ENCODE data around the gene RIMOC1.

The RIMOC1 gene

GRCh38 chr5:41877408-41877807 lies 26.7 kb upstream of the RIMOC1 start:
- TF ChIP-seq EZH2phosphoT487 (IDR thresholded peaks at IDR 0.05; ENCODE audit: low read length) (no peak), EZH2 (optimal IDR thresholded peaks at IDR 0.05; ENCODE audit: low read depth, low read length) (no peak)
- TF ChIP-seq, protein P1, sequence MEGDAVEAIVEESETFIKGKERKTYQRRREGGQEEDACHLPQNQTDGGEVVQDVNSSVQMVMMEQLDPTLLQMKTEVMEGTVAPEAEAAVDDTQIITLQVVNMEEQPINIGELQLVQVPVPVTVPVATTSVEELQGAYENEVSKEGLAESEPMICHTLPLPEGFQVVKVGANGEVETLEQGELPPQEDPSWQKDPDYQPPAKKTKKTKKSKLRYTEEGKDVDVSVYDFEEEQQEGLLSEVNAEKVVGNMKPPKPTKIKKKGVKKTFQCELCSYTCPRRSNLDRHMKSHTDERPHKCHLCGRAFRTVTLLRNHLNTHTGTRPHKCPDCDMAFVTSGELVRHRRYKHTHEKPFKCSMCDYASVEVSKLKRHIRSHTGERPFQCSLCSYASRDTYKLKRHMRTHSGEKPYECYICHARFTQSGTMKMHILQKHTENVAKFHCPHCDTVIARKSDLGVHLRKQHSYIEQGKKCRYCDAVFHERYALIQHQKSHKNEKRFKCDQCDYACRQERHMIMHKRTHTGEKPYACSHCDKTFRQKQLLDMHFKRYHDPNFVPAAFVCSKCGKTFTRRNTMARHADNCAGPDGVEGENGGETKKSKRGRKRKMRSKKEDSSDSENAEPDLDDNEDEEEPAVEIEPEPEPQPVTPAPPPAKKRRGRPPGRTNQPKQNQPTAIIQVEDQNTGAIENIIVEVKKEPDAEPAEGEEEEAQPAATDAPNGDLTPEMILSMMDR (IDR thresholded peaks at IDR 0.05; ENCODE audit: low read length), result no peak
- H2AFZ ChIP-seq (ENCODE audit: low read length), result no peak overlapping the region

DNA sequence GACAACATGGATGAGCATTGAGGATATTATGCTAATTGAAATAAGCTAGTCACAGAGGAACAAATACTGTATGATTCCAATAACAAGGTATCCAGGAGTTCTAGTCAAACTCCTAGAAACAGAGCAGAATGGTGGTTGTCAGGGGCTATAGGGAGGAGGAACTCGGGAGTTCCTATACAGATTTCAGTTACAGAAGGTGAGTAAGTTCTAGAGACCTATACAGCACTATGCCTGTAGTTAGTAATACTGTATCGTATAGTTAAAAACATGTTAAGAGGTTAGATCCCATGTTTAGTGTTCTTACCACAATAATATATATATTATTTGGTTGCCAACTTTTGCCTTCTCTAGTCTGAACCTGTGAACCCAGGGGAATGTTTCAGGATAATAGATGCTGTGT lies 26.0 kb upstream of the RIMOC1 start:
- Histone ChIP-seq H4K20me1 (ENCODE audit: insufficient read depth, low read length) (no peaks in the 10 kb centered on the region), H2AFZ (ENCODE audit: low read length) (no peak overlapping the region), H3K36me3 (replicated peaks; ENCODE audit: insufficient read depth, low read length) (no peaks in the 10 kb centered on the region), H3K9me3 (replicated peaks; ENCODE audit: insufficient read depth, low read length) (no peaks in the 10 kb centered on the region), H3K9me2 (replicated peaks; ENCODE audit: insufficient read depth, low read length) (no peaks in the 10 kb centered on the region), H3K9ac (ENCODE audit: low read length) (no peak overlapping the region), H3K4me1 (ENCODE audit: low read length) (peaks cover 17% of the 10 kb centered on the region), H3K27me3 (replicated peaks; ENCODE audit: insufficient read depth, low read length) (no peaks in the 10 kb centered on the region), H3K4me3 (ENCODE audit: low read length) (no peak overlapping the region), H3K27ac (ENCODE audit: low read length) (no peak overlapping the region), H3K4me2 (ENCODE audit: low read depth, low read length) (no peak overlapping the region), H3F3A (ENCODE audit: insufficient read depth, low read length) (peaks cover 12% of the 10 kb centered on the region), H3K79me2 (ENCODE audit: low read length) (no peaks in the 10 kb centered on the region)
- TF ChIP-seq EZH2 (optimal IDR thresholded peaks at IDR 0.05; ENCODE audit: low read depth, low read length) (no peak), EZH2phosphoT487 (IDR thresholded peaks at IDR 0.05; ENCODE audit: low read length) (no peak)
- TF ChIP-seq, protein P1 (IDR thresholded peaks at IDR 0.05; ENCODE audit: low read length), result no peak
- DNase-seq, result no peak

More at GRCh38 chr5:41877408-41877807, 26.7 kb upstream of the RIMOC1 start:
- H3K4me1 ChIP-seq (ENCODE audit: low read length), result peaks cover 17% of the 10 kb centered on the region
- no peaks in the 10 kb centered on the region for H4K20me1 ChIP-seq (ENCODE audit: insufficient read depth, low read length)
- H3K79me2 ChIP-seq (ENCODE audit: low read length), result no peaks in the 10 kb centered on the region
- no peaks in the 10 kb centered on the region for H3K36me3 ChIP-seq (replicated peaks; ENCODE audit: insufficient read depth, low read length)
- no peaks in the 10 kb centered on the region for H3K9me3 ChIP-seq (replicated peaks; ENCODE audit: insufficient read depth, low read length)
- H3K4me3 ChIP-seq (ENCODE audit: low read length), result no peak overlapping the region
- H3K27ac ChIP-seq (ENCODE audit: low read length), result no peak overlapping the region
- peaks cover 12% of the 10 kb centered on the region for H3F3A ChIP-seq (ENCODE audit: insufficient read depth, low read length)
- no peaks in the 10 kb centered on the region for H3K9me2 ChIP-seq (replicated peaks; ENCODE audit: insufficient read depth, low read length)
- no peak overlapping the region for H3K4me2 ChIP-seq (ENCODE audit: low read depth, low read length)
- no peak overlapping the region for H3K9ac ChIP-seq (ENCODE audit: low read length)
- no peaks in the 10 kb centered on the region for H3K27me3 ChIP-seq (replicated peaks; ENCODE audit: insufficient read depth, low read length)
- DNase-seq, result no peak

GRCh38 chr5:41878643-41879478 lies 25.3 kb upstream of the RIMOC1 start:
- Histone ChIP-seq H3F3A (ENCODE audit: insufficient read depth, low read length) (peaks cover 12% of the 10 kb centered on the region), H3K9me3 (replicated peaks; ENCODE audit: insufficient read depth, low read length) (no peaks in the 10 kb centered on the region), H2AFZ (ENCODE audit: low read length) (no peak overlapping the region), H3K4me3 (ENCODE audit: low read length) (no peak overlapping the region), H3K27me3 (replicated peaks; ENCODE audit: insufficient read depth, low read length) (no peaks in the 10 kb centered on the region), H4K20me1 (ENCODE audit: insufficient read depth, low read length) (no peaks in the 10 kb centered on the region), H3K79me2 (ENCODE audit: low read length) (no peaks in the 10 kb centered on the region), H3K27ac (ENCODE audit: low read length) (no peak overlapping the region), H3K4me1 (ENCODE audit: low read length) (peaks cover 15% of the 10 kb centered on the region), H3K36me3 (replicated peaks; ENCODE audit: insufficient read depth, low read length) (no peaks in the 10 kb centered on the region), H3K4me2 (ENCODE audit: low read depth, low read length) (no peak overlapping the region), H3K9me2 (replicated peaks; ENCODE audit: insufficient read depth, low read length) (no peaks in the 10 kb centered on the region), H3K9ac (ENCODE audit: low read length) (no peak overlapping the region)
- no peak for DNase-seq
- TF ChIP-seq EZH2 (optimal IDR thresholded peaks at IDR 0.05; ENCODE audit: low read depth, low read length) (no peak), EZH2phosphoT487 (IDR thresholded peaks at IDR 0.05; ENCODE audit: low read length) (no peak)
- TF ChIP-seq, protein P1 (IDR thresholded peaks at IDR 0.05; ENCODE audit: low read length), result no peak

Measured in MM.1S (cell line).